Neuronal stem cell (in vitro differentiated cells): Measurements from ENCODE around the gene FYTTD1.

Experiments used
- DNase-seq: peaks from one replicate; pipeline ENCODE4 v3.0.0-alpha.2; 2013; ENCODE audit warnings: low spot score
- H2AFZ ChIP-seq: one replicate; pipeline ENCODE4 v1.6.1; 2013; ENCODE audit warnings: mild to moderate bottlenecking, low read length, inconsistent platforms
- H2AK5ac ChIP-seq: 2 replicates; pipeline ENCODE4 v1.6.1; 2013; ENCODE audit warnings: low read depth, mild to moderate bottlenecking, inconsistent platforms, low read length, moderate library complexity, mixed read lengths
- H2BK120ac ChIP-seq: 2 replicates; pipeline ENCODE4 v1.6.1; 2013; ENCODE audit warnings: low read depth, mild to moderate bottlenecking, inconsistent platforms, low read length, moderate library complexity, mixed read lengths
- H2BK12ac ChIP-seq: one replicate; pipeline ENCODE4 v1.6.1; 2013; ENCODE audit warnings: low read length, inconsistent platforms
- H2BK15ac ChIP-seq: 2 replicates; pipeline ENCODE4 v1.6.1; 2013; ENCODE audit warnings: mild to moderate bottlenecking, low read length, inconsistent platforms, mixed read lengths
- H2BK5ac ChIP-seq: one replicate; pipeline ENCODE4 v1.6.1; 2013; ENCODE audit warnings: inconsistent platforms, mild to moderate bottlenecking, low read length, moderate library complexity
- H3K14ac ChIP-seq: one replicate; pipeline ENCODE4 v1.6.1; 2013; ENCODE audit warnings: low read length, inconsistent platforms
- H3K18ac ChIP-seq: 2 replicates; pipeline ENCODE4 v1.6.1; 2013; ENCODE audit warnings: low read length, inconsistent platforms
- H3K23ac ChIP-seq: 2 replicates; pipeline ENCODE4 v1.6.1; 2013; ENCODE audit warnings: low read depth, mild to moderate bottlenecking, mixed read lengths, low read length, inconsistent platforms; ENCODE audit not compliant: poor library complexity
- H3K27ac ChIP-seq: replicated peaks from 3 replicates; pipeline ENCODE4 v1.5.1; 2013; ENCODE audit warnings: low read length, inconsistent platforms
- H3K27me3 ChIP-seq, 3 experiments: 2 replicates each; pipeline ENCODE4 v1.6.1; 2013; ENCODE audit warnings: low read length in 3 of 3, mild to moderate bottlenecking in 2 of 3, inconsistent platforms in 1 of 3, low read depth in 1 of 3, mixed read lengths in 1 of 3, moderate library complexity in 1 of 3; ENCODE audit not compliant: control insufficient read depth in 3 of 3, insufficient read depth in 3 of 3
- H3K36me3 ChIP-seq, 2 donors: replicated peaks in 1 of 2; 2 replicates each; pipeline ENCODE4 v1.6.1; 2013; ENCODE audit warnings: low read length in 2 of 2; ENCODE audit not compliant: control insufficient read depth in 2 of 2, insufficient read depth in 2 of 2
- H3K4ac ChIP-seq: 2 replicates; pipeline ENCODE4 v1.6.1; 2013; ENCODE audit warnings: inconsistent platforms, mild to moderate bottlenecking, low read length, moderate library complexity
- H3K4me1 ChIP-seq, 2 donors: 1 replicate in 1 of 2; 2 replicates in 1 of 2; pipeline ENCODE4 v1.6.1; 2013; ENCODE audit warnings: low read length in 2 of 2, low read depth in 1 of 2; ENCODE audit not compliant: control insufficient read depth in 2 of 2, insufficient read depth in 1 of 2
- H3K4me2 ChIP-seq: one replicate; pipeline ENCODE4 v1.6.1; 2013; ENCODE audit warnings: mild to moderate bottlenecking, low read length, inconsistent platforms; ENCODE audit not compliant: insufficient read depth, poor library complexity, severe bottlenecking
- H3K4me3 ChIP-seq, 2 donors: 2 replicates each; pipeline ENCODE4 v1.5.1; 2013; ENCODE audit warnings: low read length in 2 of 2, mild to moderate bottlenecking in 2 of 2, inconsistent platforms in 1 of 2, moderate library complexity in 1 of 2
- H3K79me1 ChIP-seq: one replicate; pipeline ENCODE4 v1.6.1; 2013; ENCODE audit warnings: low read depth, mild to moderate bottlenecking, inconsistent platforms, low read length, moderate library complexity
- H3K9ac ChIP-seq: one replicate; pipeline ENCODE4 v1.6.1; 2013; ENCODE audit warnings: mild to moderate bottlenecking, low read depth, low read length, inconsistent platforms; ENCODE audit not compliant: poor library complexity
- H3K9me3 ChIP-seq, 2 donors: replicated peaks in 1 of 2; 2 replicates each; pipeline versions ENCODE3 to v1.6.1; 2013; ENCODE audit warnings: low read length in 2 of 2, mild to moderate bottlenecking in 2 of 2, inconsistent platforms in 1 of 2, low read depth in 1 of 2, mixed read lengths in 1 of 2, moderate library complexity in 1 of 2; ENCODE audit not compliant: control insufficient read depth in 2 of 2, insufficient read depth in 1 of 2
- H4K8ac ChIP-seq: one replicate; pipeline ENCODE4 v1.6.1; 2013; ENCODE audit warnings: low read depth, mild to moderate bottlenecking, inconsistent platforms, low read length, moderate library complexity
- H4K91ac ChIP-seq: one replicate; pipeline ENCODE4 v1.6.1; 2013; ENCODE audit warnings: low read length, low read depth, mild to moderate bottlenecking, inconsistent platforms; ENCODE audit not compliant: poor library complexity
- WGBS, 2 donors: extraction: QIAGEN DNeasy Blood & Tissue Kit; methylation state at CpG; one replicate each; pipeline ENCODE4 v1.1.7; 2013; ENCODE audit warnings: missing lambda C conversion rate in 2 of 2, mixed read lengths in 1 of 2; ENCODE audit not compliant: insufficient read length in 2 of 2, insufficient replicate concordance in 1 of 2; ENCODE audit errors: extremely low coverage in 2 of 2; 5-methylcytosine and 5-hydroxymethylcytosine counted together

Gene FYTTD1

DNA sequence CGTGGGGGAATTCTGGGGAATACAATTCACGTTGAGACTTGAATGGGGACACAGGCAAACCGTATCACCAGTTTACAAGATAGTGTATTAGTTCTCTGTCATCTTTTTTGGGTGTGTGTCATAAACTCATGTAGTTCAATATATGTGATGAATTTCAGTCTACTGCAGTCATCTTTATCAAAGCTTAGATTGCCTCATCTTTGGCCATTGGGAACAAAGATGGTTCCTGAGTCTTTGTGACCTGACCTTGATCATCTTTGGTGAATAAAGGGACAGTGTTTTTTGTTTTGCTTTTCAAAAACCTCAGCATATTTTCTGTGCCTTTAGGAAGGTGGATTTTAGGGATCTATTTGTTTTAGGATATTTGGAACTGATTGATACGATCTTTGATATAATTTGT lies 64.7 kb downstream of the FYTTD1 start:
- no peak overlapping the region for H3K9ac ChIP-seq
- no peak overlapping the region for H4K91ac ChIP-seq
- H2AFZ ChIP-seq, result no peak overlapping the region
- no peaks in the 10 kb centered on the region for H3K27me3 ChIP-seq
- no peak overlapping the region for H3K4me2 ChIP-seq
- peaks cover 0 to 5% of the 10 kb centered on the region in 2 donors for H3K9me3 ChIP-seq
- no peak overlapping the region for H3K4ac ChIP-seq
- no peak overlapping the region for H2BK15ac ChIP-seq
- H3K23ac ChIP-seq, result no peak overlapping the region
- no CpG with 5 or more reads among the region's 4 CpGs for WGBS, 2 donors
- no peak overlapping the region for H3K14ac ChIP-seq
- no peak for DNase-seq
- no peak overlapping the region for H3K27ac ChIP-seq
- no peak overlapping the region for H2BK5ac ChIP-seq
- no peak overlapping the region for H2BK120ac ChIP-seq
- no peaks in the 10 kb centered on the region for H3K79me1 ChIP-seq
- no peak overlapping the region for H3K4me3 ChIP-seq
- no peak overlapping the region for H2BK12ac ChIP-seq
- H3K4me1 ChIP-seq, result no peaks in the 10 kb centered on the region
- H2AK5ac ChIP-seq, result no peak overlapping the region
- H3K18ac ChIP-seq, result no peak overlapping the region
- H3K36me3 ChIP-seq, result peaks cover 0 to 34% of the 10 kb centered on the region in 2 donors
- no peak overlapping the region for H4K8ac ChIP-seq

- Histone ChIP-seq H3K79me1 (peaks cover 4% of the 10 kb centered on the region), H3K27ac (no peak overlapping the region), H2BK5ac (no peak overlapping the region), H3K4ac (no peak overlapping the region), H3K36me3 (peaks cover 8 to 80% of the 10 kb centered on the region in 2 donors), H3K4me1 (no peaks in the 10 kb centered on the region), H2BK120ac (no peak overlapping the region), H3K4me2 (no peak overlapping the region), H2AFZ (no peak overlapping the region), H2BK15ac (no peak overlapping the region), H3K23ac (no peak overlapping the region), H3K27me3 (no peaks in the 10 kb centered on the region), H4K8ac (no peak overlapping the region), H4K91ac (no peak overlapping the region), H3K14ac (no peak overlapping the region), H3K9me3 (peaks cover 0 to 3% of the 10 kb centered on the region in 2 donors), H3K9ac (no peak overlapping the region), H2AK5ac (no peak overlapping the region), H3K18ac (no peak overlapping the region), H3K4me3 (no peak overlapping the region), H2BK12ac (no peak overlapping the region)
- no peak for DNase-seq
- no CpG with 5 or more reads among the region's 8 CpGs for WGBS, 2 donors
Observed at GRCh38 chr3:197820550-197821335, 71.1 kb downstream of the FYTTD1 start.

DNA sequence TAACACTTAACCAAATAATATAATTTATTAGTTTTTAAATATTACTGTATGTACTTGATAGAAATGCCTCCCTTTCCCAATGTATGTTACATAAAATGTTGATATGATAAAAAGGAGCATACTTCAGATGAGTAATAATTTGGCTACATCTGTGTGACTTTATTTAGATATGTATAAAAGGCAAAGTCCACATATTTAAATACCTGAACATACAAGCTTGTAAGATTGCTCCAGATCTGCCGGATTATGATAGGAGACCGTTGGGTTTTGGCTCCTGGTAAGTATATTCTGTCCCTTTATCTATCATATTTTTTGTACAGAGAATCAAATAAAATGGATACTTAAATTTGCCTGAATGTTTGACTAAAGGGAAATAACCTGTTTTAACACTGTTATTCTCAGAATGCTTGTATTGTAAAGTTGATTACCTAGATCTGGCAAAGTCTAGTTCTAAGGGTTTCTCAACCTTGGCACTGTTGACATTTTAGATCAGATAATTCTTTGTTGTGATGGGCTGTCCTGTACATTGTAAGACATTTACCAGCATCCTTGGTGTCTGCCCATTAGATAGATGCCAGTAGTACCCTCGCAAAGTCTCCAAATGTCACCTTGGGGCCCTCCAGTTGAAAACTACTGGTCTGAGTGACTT lies 79.8 kb downstream of the FYTTD1 start:
- no peak overlapping the region for H3K4me3 ChIP-seq
- H3K9me3 ChIP-seq, result no peaks in the 10 kb centered on the region
- H3K18ac ChIP-seq, result no peak overlapping the region
- peaks cover 12 to 90% of the 10 kb centered on the region in 2 donors for H3K36me3 ChIP-seq
- H3K23ac ChIP-seq, result no peak overlapping the region
- H3K4me2 ChIP-seq, result no peak overlapping the region
- H2AFZ ChIP-seq, result no peak overlapping the region
- no peak overlapping the region for H2BK5ac ChIP-seq
- no peak overlapping the region for H3K14ac ChIP-seq
- WGBS, 2 donors, result no CpG with 5 or more reads among the region's 3 CpGs
- no peak overlapping the region for H4K91ac ChIP-seq
- H3K27me3 ChIP-seq, result no peaks in the 10 kb centered on the region
- H2BK12ac ChIP-seq, result no peak overlapping the region
- H2BK15ac ChIP-seq, result no peak overlapping the region
- no peak overlapping the region for H3K9ac ChIP-seq
- H3K79me1 ChIP-seq, result no peaks in the 10 kb centered on the region
- DNase-seq, result no peak
- H4K8ac ChIP-seq, result no peak overlapping the region
- H2BK120ac ChIP-seq, result no peak overlapping the region
- H3K4ac ChIP-seq, result no peak overlapping the region
- H3K27ac ChIP-seq, result no peak overlapping the region
- H2AK5ac ChIP-seq, result no peak overlapping the region
- no peaks in the 10 kb centered on the region for H3K4me1 ChIP-seq

- Histone ChIP-seq H2AFZ (no peak overlapping the region), H3K18ac (no peak overlapping the region), H3K4me3 (no peak overlapping the region), H3K36me3 (peaks cover 12 to 94% of the 10 kb centered on the region in 2 donors), H3K23ac (no peak overlapping the region), H3K27ac (no peak overlapping the region), H2BK15ac (no peak overlapping the region), H3K4me2 (no peak overlapping the region), H3K9me3 (no peaks in the 10 kb centered on the region), H4K8ac (no peak overlapping the region), H3K79me1 (no peaks in the 10 kb centered on the region), H2BK120ac (no peak overlapping the region), H3K27me3 (no peaks in the 10 kb centered on the region), H3K4me1 (no peaks in the 10 kb centered on the region), H3K14ac (no peak overlapping the region), H4K91ac (no peak overlapping the region), H3K9ac (no peak overlapping the region), H3K4ac (no peak overlapping the region), H2BK12ac (no peak overlapping the region), H2BK5ac (no peak overlapping the region), H2AK5ac (no peak overlapping the region)
- DNase-seq, result no peak
- no CpG with 5 or more reads among the region's 6 CpGs for WGBS, 2 donors
Observed at GRCh38 chr3:197830308-197830966, 80.8 kb downstream of the FYTTD1 start.
